Activated CD8-positive, alpha-beta memory T cell treated with anti-CD3 and anti-CD28 coated beads, Interleukin-2, amount 50 U/mL, for 48 hours (primary cell): ENCODE measurements around the gene TFCP2L1.

ENCODE experiments used
- DNase-seq: peaks from one replicate; pipeline ENCODE4 v3.0.0-alpha.2; 2020

The TFCP2L1 gene

GRCh38 chr2:121214296-121214695 is 70.7 kb downstream of the TFCP2L1 start:
- no peak for DNase-seq

GRCh38 chr2:121213386-121213785 is 71.6 kb downstream of the TFCP2L1 start:
- DNase-seq: no peak

DNA sequence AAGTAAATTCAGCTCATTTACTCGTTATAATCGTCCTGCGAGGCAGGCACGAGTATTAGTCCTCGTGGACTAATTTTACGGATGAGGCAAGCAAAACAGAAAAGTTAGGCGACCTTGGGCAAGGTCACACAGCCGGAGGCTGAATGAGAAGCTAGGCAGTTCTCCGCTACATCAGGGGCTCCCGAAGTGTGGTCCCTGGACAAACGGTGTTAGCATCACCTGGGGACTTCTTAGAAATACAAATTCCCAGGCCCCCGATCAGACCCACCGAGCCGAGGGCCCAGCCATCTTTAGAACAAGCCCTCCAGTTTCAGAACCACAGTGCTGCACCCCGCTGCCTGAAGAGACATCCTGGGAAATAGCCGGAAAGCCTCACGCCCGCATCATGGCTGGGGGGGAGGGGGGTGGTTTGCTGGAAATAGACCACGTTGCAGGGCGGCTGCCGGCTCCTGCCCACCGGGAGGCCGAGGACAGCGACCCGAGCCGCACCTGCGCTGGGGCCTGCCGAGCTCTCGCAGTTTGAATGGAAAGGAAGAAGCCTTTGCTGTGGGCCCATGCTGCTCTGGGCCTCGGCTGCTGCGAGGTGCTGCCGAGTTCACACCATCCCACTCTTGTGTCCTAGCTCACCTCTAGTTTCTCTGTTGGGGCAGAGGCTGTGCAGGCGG is 72.2 kb downstream of the TFCP2L1 start:
- no peak for DNase-seq

DNA sequence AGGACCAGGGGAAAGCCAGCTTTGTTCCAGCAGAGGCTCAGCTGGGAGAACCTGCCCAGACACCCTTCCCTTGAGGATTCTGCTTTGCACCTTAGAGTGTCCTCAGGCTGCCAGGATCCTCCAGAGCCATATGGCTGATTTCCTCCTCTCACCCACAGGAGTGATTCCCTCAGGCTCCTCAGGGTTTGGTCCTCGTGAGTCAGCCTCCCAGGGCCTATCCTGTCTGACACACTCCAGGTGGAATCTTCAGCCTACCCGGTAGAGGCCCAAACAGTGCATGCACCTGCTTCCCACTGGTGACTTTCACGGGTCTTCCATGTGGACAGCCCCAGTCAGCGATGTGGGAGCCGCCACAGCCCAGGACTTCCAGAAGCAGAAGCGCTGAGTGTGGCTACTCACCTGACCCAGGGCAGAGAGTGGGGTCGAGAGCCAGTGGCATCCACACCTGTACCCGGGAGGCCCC is 73.3 kb downstream of the TFCP2L1 start:
- no peak for DNase-seq

GRCh38 chr2:121211251-121211650 is 73.8 kb downstream of the TFCP2L1 start:
- no peak for DNase-seq

DNA sequence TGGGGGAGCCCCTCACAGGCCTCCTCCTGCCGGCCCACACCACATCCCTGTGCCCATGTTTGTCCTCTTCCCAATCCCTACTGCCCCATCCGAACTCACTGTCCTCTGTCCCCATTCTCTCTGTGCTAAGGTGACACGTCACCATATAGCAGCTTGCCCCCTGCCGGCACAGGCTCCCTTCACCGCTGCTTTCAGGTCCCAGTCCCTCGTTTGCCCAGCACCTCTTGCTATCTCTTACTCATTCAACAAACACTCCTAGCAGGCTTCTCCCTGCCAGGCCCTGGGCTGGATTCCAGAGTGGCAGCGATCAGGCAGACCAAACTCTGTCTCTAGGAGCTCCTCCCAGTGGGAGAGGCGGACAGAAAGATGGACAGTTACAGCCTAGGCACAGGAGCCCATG is 74.3 kb downstream of the TFCP2L1 start:
- no peak for DNase-seq

DNA sequence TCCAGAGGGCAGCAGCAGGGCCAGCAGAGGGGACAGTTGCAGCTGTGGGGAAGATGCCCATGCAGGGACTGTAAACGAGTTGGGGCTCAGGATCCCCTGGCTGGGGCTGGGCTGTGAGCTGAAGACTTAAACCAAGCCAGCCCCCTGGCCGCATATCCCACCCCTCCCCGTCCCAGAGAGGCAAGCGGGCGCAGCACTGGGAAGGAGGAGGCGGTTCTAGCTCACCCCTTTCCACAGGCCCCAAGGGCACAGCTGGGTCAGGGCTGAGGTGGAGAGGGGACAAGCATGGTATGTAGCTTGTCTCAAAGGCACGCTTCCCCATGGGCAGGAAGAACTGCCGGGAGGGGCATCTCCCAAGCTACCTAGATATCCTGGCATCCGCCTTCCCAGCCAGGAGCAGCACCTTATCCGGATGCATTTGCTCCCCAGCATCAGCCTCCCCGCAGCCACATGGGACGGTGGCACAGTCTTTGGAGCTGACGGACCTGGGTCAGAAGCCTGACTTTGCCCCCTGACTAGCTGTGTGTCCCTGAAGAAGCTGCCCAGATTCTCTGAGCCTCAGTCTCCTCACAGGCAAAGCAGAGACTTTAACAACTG is 75.9 kb downstream of the TFCP2L1 start:
- DNase-seq: no peak

GRCh38 chr2:121207494-121207893 is 77.5 kb downstream of the TFCP2L1 start:
- no peak for DNase-seq

GRCh38 chr2:121205321-121205942 is 79.6 kb downstream of the TFCP2L1 start:
- no peak for DNase-seq

- no peak for DNase-seq
These were observed 81.3 kb downstream of the TFCP2L1 start for GRCh38 chr2:121203591-121204249.

DNA sequence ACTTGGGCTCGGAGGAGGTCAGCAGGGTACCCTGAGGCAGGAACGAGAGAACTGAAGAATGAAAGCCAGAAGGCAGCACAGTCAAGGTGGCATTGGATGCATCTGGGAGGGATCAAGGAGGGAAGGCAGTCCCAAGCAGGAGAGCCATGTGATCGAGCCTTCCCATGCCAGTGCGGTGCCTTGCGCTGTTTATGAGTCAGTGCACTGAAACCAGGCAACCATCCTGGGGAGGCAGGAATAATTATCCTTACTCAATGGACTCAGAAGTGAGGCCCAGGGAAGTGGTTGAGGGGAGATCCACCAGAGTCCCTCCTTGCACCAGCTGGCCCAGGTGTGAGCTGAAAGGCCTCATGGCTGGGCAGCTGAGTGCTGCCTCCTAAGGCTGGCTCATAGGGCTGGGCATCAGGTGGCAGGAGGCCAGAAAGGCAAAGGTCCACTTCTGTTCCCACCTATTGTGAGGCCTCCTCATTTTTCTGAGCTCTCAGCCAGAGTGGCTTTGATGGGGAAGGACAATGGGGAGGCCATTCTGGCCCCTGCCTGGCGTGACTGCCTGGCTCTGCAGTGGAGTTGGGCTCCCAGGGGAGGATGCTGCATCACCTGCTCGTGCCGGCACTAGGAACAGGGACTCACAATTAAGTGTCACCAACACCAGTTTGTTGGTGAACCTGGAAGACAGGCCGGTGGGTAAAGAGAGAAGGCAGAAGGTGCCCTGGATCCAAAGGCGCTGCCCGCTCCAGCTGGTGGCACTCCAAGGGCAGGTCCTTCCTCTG is 82.3 kb downstream of the TFCP2L1 start:
- no peak for DNase-seq

GRCh38 chr2:121201796-121202195 is 83.2 kb downstream of the TFCP2L1 start:
- no peak for DNase-seq

DNA sequence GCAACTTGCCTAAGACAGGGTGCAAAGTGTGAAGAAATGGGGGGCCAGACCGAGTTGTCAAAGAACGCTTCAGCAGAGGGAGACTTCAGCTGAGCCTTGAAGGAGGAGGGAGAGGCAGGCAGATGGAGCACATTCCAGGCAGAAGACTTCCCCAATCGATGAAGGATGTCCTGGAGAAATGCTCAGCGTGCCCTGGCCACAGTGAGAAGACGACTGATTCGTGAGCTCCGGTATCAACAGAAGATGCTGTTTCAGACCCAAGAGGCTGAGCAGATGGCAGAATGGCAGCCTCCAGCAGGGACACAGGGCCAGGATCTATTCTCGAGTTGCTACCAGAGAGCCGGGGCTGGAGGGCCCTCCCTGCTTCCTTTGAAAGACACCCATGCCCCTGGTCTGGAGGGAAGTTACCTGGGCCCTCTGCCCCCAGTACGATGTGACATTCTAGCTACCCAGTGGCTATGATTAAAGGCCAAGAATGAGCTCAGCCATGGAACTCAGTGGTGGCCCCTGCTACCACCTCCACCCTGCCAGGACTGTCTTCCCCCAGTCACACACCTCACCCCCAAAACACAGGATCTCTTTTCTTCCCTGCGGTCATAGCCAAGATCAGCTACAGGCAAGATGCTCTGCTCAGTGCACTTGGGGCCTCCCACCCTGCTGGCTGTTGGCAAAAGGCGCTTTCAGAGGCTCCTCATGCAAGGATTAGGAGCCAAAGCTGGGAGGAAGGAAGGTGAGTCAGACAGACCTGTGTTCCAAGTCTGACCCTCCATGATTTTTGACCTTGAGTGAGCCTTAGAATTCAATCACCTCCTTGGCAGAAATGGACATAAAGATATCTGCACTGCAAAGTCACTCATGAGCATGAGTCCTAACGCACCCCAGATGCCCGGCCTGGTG is 84.3 kb downstream of the TFCP2L1 start:
- no peak for DNase-seq

- no peak for DNase-seq
These were observed 85.0 kb downstream of the TFCP2L1 start for GRCh38 chr2:121200011-121200347.

GRCh38 chr2:121199281-121200010 is 85.6 kb downstream of the TFCP2L1 start:
- DNase-seq: no peak

DNA sequence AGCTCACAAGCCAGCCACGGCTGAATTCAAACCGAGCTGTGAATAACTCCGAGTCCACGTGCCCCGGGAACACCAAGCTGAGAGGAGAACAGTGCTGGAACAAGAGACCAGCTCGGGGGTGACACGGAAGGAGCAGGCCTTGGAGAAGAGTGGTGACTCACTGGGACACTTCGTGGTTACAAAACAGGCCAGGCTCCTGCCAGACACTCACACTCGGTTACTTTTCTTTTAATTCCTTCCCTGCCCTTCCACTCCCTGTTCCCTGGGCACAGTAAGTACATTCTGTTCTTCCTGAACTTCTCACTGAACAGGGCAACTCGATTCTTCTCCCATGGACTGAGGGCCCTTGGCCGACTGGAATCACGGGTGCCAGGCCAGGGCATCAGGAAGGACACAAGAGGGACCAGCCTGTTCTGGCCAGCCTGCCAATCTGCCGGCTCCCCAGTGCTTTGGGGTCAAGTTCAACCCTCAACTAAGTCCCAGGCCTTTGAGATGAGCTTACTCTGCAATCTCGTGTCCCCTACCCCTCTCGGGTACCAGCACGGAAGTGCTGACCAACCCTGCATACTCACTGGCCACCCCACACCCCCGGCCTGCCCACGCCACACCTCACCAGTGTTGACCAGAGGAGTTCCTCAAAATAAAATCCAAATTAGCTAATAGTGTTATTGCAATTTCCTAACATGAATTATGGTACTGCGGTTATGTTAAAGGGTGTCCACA is 87.5 kb downstream of the TFCP2L1 start:
- no peak for DNase-seq

GRCh38 chr2:121196849-121197155 is 88.2 kb downstream of the TFCP2L1 start:
- no peak for DNase-seq

- DNase-seq: no peak
These were observed 88.7 kb downstream of the TFCP2L1 start for GRCh38 chr2:121196132-121196848.

DNA sequence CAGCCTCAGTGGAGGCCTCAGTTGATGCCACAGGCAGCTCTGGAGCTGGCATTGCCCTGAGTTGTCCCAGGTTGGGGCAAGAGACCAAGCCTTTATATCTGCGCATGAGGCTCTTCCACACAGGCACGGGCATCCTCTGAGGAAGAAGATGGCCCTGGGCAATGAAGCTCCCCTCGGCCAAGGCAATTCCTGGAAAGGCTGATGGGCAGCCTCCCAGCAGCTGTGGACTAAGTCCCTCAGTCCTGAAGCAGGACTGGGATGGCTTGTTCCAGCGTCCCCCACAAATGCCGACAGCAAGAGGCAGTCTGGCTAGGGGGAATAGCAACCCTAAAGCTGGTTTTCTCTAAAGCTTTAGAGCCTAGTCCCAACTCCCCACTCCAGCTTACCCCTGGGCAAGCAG is 90.0 kb downstream of the TFCP2L1 start:
- no peak for DNase-seq

DNA sequence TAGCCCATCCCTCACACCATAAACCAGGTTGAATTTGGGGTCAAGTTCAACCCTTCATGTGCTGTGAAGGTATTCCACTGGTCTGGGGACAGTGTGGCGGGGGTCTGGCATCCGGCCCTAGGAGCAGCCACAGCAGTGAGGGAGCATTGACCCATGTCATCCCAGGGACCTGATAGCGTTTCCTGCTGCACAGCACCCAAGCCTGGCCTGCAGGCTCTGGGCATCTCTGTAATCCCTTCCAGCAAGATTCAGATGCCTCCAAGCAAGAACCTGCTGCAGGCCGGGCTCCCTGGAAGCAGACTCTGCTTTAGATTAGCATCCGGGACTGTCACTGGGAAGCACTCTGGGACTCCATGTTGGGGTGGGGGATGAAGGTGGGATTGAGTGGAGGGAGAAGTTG is 90.4 kb downstream of the TFCP2L1 start:
- no peak for DNase-seq
